Measurements from ENCODE around the gene CFH.

Gene CFH

DNA sequence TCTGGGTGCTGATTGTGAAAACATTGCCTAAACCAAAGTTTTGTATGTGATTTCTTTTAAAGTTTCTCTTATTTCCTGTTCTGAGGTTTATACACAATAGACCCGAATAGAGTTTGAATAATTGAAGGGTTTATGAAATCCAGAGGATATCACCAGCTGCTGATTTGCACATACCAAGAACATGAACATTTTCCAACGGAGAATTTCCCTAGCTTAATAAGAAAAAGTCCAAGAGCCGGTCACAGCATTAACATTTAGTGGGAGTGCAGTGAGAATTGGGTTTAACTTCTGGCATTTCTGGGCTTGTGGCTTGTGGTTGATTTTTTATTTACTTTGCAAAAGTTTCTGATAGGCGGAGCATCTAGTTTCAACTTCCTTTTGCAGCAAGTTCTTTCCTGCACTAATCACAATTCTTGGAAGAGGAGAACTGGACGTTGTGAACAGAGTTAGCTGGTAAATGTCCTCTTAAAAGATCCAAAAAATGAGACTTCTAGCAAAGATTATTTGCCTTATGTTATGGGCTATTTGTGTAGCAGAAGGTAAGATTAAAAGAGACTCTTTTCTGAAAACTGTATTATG is at the start of gene CFH:
Gene CFH, plus strand, starts transcription at position 407 of the 579 bp plus-strand sequence. Its CDS starts 75 bp downstream, at position 482.
- H3K79me2 ChIP-seq (ENCODE audit: control insufficient read depth, low read length): no peaks in the 10 kb centered on the region
- no peaks in the 10 kb centered on the region for H3K4me1 ChIP-seq (ENCODE audit: control insufficient read depth, low read length)
- H3K27ac ChIP-seq (ENCODE audit: low read depth, low read length): no peak within 1 kb of the TSS
- H3K9me3 ChIP-seq (ENCODE audit: control insufficient read depth, insufficient read depth, low read length): no peaks in the 10 kb centered on the region
- no peaks in the 10 kb centered on the region for H4K20me1 ChIP-seq (ENCODE audit: control insufficient read depth, insufficient read depth, low read depth, low read length)
- TF ChIP-seq, protein P1, sequence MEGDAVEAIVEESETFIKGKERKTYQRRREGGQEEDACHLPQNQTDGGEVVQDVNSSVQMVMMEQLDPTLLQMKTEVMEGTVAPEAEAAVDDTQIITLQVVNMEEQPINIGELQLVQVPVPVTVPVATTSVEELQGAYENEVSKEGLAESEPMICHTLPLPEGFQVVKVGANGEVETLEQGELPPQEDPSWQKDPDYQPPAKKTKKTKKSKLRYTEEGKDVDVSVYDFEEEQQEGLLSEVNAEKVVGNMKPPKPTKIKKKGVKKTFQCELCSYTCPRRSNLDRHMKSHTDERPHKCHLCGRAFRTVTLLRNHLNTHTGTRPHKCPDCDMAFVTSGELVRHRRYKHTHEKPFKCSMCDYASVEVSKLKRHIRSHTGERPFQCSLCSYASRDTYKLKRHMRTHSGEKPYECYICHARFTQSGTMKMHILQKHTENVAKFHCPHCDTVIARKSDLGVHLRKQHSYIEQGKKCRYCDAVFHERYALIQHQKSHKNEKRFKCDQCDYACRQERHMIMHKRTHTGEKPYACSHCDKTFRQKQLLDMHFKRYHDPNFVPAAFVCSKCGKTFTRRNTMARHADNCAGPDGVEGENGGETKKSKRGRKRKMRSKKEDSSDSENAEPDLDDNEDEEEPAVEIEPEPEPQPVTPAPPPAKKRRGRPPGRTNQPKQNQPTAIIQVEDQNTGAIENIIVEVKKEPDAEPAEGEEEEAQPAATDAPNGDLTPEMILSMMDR (IDR thresholded peaks at IDR 0.05; ENCODE audit: low read depth, low read length, poor library complexity, severe bottlenecking): no peak
- no peak for TF ChIP-seq EZH2phosphoT487 (IDR thresholded peaks at IDR 0.05; ENCODE audit: borderline replicate concordance, low read length)
- H3K9me2 ChIP-seq (replicated peaks; ENCODE audit: control insufficient read depth, low read length): no peaks in the 10 kb centered on the region
- no peak within 1 kb of the TSS for H3K4me2 ChIP-seq (ENCODE audit: low read length)
- no peak within 1 kb of the TSS for H3K4me3 ChIP-seq (ENCODE audit: low read length)
- no peaks in the 10 kb centered on the region for H3K27me3 ChIP-seq (ENCODE audit: control insufficient read depth, low read length)
- H3F3A ChIP-seq (ENCODE audit: control insufficient read depth, insufficient read depth): no peaks in the 10 kb centered on the region
- H3K36me3 ChIP-seq (ENCODE audit: control insufficient read depth, low read length): no peaks in the 10 kb centered on the region

DNA sequence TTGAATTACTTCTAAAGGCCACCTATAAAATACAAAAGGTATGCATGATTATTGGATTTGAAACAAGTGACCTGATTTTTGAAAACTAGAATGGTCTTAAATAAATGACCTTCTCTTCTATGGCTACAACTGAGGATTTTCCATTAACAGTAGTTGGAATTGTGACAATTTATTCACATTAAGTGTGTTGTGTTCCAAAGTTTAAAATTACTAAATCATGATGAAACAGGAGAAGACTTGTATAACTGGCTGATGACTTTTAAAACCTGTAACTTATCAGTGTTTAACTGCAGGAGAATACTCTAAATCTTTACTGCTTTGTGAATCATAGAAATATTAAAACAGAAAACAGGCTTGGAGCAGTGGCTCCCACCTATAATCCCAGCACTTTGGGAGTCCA is 48.2 kb upstream of the CFH start:
- H3K27me3 ChIP-seq (ENCODE audit: control insufficient read depth, low read length): no peaks in the 10 kb centered on the region
- no peaks in the 10 kb centered on the region for H3K9me3 ChIP-seq (ENCODE audit: control insufficient read depth, insufficient read depth, low read length)
- H3K27ac ChIP-seq (ENCODE audit: low read depth, low read length): no peak overlapping the region
- no peak overlapping the region for H3K4me3 ChIP-seq (ENCODE audit: low read length)
- H3F3A ChIP-seq (ENCODE audit: control insufficient read depth, insufficient read depth): no peaks in the 10 kb centered on the region
- no peaks in the 10 kb centered on the region for H3K4me1 ChIP-seq (ENCODE audit: control insufficient read depth, low read length)
- H3K4me2 ChIP-seq (ENCODE audit: low read length): no peak overlapping the region
- no peaks in the 10 kb centered on the region for H3K9me2 ChIP-seq (replicated peaks; ENCODE audit: control insufficient read depth, low read length)
- H4K20me1 ChIP-seq (ENCODE audit: control insufficient read depth, insufficient read depth, low read depth, low read length): no peaks in the 10 kb centered on the region
- no peaks in the 10 kb centered on the region for H3K79me2 ChIP-seq (ENCODE audit: control insufficient read depth, low read length)
- no peaks in the 10 kb centered on the region for H3K36me3 ChIP-seq (ENCODE audit: control insufficient read depth, low read length)
- TF ChIP-seq, protein P1 (IDR thresholded peaks at IDR 0.05; ENCODE audit: low read depth, low read length, poor library complexity, severe bottlenecking): no peak

DNA sequence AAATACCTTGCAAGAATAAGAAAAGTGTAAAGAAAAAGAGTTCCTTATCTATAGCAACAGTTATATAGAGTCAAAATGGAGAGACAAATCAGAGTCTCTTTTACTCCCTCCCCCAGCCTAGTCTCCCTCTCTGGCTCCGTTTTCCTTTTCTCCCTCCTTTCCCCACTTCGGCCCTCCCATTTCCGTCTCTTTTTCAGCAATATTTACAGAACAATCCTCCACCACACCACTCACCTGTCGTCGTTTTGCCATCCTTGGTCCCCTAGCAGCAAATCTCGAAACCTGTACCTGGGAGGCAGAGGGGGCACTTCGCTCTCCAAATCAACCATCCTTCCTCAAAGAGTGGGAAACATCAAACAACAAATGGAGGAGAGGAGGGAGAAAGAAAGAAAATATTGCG is 43.9 kb upstream of the CFH start:
- H4K20me1 ChIP-seq (ENCODE audit: control insufficient read depth, insufficient read depth, low read depth, low read length): no peaks in the 10 kb centered on the region
- no peaks in the 10 kb centered on the region for H3K9me3 ChIP-seq (ENCODE audit: control insufficient read depth, insufficient read depth, low read length)
- no peak overlapping the region for H3K27ac ChIP-seq (ENCODE audit: low read depth, low read length)
- no peaks in the 10 kb centered on the region for H3K4me1 ChIP-seq (ENCODE audit: control insufficient read depth, low read length)
- no peak overlapping the region for H3K4me2 ChIP-seq (ENCODE audit: low read length)
- H3K36me3 ChIP-seq (ENCODE audit: control insufficient read depth, low read length): no peaks in the 10 kb centered on the region
- no peaks in the 10 kb centered on the region for H3K79me2 ChIP-seq (ENCODE audit: control insufficient read depth, low read length)
- H3F3A ChIP-seq (ENCODE audit: control insufficient read depth, insufficient read depth): no peaks in the 10 kb centered on the region
- TF ChIP-seq EZH2phosphoT487 (IDR thresholded peaks at IDR 0.05; ENCODE audit: borderline replicate concordance, low read length): no peak
- TF ChIP-seq, protein P1 (IDR thresholded peaks at IDR 0.05; ENCODE audit: low read depth, low read length, poor library complexity, severe bottlenecking): no peak
- H3K9me2 ChIP-seq (replicated peaks; ENCODE audit: control insufficient read depth, low read length): no peaks in the 10 kb centered on the region
- no peaks in the 10 kb centered on the region for H3K27me3 ChIP-seq (ENCODE audit: control insufficient read depth, low read length)
- H3K4me3 ChIP-seq (ENCODE audit: low read length): no peak overlapping the region
